ENCODE data around the gene MED8. TPM values are rescaled to one million over a fixed set of nuclear protein-coding genes. Genes with fewer than 3 reads are reported as not detected.

The MED8 gene
- total and polyA plus RNA-seq, 2 donors from 2014 or later: 36.5 to 44.3 TPM

DNA sequence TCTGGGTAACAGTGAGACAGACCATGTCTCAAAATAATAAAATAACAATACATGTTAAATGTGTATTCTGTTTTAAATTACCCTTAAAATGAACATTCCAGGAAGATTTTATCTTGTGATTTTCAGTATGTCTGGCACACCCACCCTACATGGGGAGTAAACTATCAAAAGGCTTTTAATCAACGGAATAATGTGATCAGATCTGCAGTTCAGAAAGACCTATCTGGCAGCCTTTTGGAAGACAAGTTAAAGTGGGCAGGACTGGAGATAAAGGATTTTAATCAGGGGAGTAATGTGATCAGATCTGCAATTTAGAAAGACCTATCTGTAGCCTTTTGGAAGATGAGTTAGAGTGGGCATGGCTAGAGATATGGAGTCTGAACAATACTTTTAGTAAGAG lies 10.1 kb downstream of the MED8 start:
- DNase-seq (no peak), FAIRE-seq (no peak)
- Histone ChIP-seq H3K9me3 (ENCODE audit: control insufficient read depth in 2 of 3, insufficient read depth in 1 of 3, low read length in 3 of 3) (no peaks in the 10 kb centered on the region), H3K27me3 (ENCODE audit: control insufficient read depth, insufficient read depth, low read length) (no peaks in the 10 kb centered on the region), H3K27ac (ENCODE audit: low read depth in 2 of 2, low read length in 2 of 2) (no peak overlapping the region), H3K36me3 (ENCODE audit: control insufficient read depth in 2 of 3, insufficient read depth in 3 of 3, low read length in 3 of 3) (peaks cover 0 to 25% (median 18%) of the 10 kb centered on the region in 3 donors), H3K4me1 (ENCODE audit: control insufficient read depth in 2 of 3, insufficient read depth in 2 of 3, low read depth in 1 of 3, low read length in 3 of 3) (no peaks in the 10 kb centered on the region), H3K9ac (ENCODE audit: low read length in 3 of 3) (no peak overlapping the region), H3K4me3 (ENCODE audit: low read length in 3 of 3) (no peak overlapping the region)
- intact Hi-C loops (cut with DNase I): no loop called here
- TF ChIP-seq, protein P1, sequence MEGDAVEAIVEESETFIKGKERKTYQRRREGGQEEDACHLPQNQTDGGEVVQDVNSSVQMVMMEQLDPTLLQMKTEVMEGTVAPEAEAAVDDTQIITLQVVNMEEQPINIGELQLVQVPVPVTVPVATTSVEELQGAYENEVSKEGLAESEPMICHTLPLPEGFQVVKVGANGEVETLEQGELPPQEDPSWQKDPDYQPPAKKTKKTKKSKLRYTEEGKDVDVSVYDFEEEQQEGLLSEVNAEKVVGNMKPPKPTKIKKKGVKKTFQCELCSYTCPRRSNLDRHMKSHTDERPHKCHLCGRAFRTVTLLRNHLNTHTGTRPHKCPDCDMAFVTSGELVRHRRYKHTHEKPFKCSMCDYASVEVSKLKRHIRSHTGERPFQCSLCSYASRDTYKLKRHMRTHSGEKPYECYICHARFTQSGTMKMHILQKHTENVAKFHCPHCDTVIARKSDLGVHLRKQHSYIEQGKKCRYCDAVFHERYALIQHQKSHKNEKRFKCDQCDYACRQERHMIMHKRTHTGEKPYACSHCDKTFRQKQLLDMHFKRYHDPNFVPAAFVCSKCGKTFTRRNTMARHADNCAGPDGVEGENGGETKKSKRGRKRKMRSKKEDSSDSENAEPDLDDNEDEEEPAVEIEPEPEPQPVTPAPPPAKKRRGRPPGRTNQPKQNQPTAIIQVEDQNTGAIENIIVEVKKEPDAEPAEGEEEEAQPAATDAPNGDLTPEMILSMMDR (IDR thresholded peaks at IDR 0.05; ENCODE audit: borderline replicate concordance, extremely low read depth, insufficient read depth): no peak

DNA sequence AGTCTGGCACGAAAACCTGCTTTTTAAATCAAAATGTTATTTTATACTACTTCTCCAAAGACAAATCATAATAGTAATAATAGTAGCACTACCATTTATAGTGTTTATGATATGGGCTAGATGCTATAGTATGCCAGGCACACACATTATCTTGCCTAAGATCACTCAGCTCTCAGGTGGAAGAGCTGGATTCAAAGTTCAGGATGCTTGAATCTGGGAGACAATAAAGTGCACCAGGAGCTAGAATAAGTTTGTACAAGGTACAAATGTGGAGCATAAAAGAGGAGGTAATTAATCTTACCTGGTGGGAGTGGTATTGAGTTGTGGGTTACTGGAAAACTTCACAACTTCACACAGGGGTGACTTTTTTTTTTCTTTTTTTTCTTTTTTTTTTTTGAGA lies 11.8 kb downstream of the MED8 start:
- Histone ChIP-seq H3K9ac (ENCODE audit: low read length in 3 of 3) (no peak overlapping the region), H3K36me3 (ENCODE audit: control insufficient read depth in 2 of 3, insufficient read depth in 3 of 3, low read length in 3 of 3) (peaks cover 0 to 11% (median 1%) of the 10 kb centered on the region in 3 donors), H3K4me3 (ENCODE audit: low read length in 3 of 3) (no peak overlapping the region), H3K4me1 (ENCODE audit: control insufficient read depth in 2 of 3, insufficient read depth in 2 of 3, low read depth in 1 of 3, low read length in 3 of 3) (peaks cover 0 to 4% (median 0%) of the 10 kb centered on the region in 3 donors), H3K9me3 (ENCODE audit: control insufficient read depth in 2 of 3, insufficient read depth in 1 of 3, low read length in 3 of 3) (no peaks in the 10 kb centered on the region), H3K27ac (ENCODE audit: low read depth in 2 of 2, low read length in 2 of 2) (no peak overlapping the region), H3K27me3 (ENCODE audit: control insufficient read depth, insufficient read depth, low read length) (no peaks in the 10 kb centered on the region)
- FAIRE-seq (no peak), DNase-seq (no peak)
- TF ChIP-seq, protein P1 (IDR thresholded peaks at IDR 0.05; ENCODE audit: borderline replicate concordance, extremely low read depth, insufficient read depth): no peak
- intact Hi-C loops (cut with DNase I): no loop called here

DNA sequence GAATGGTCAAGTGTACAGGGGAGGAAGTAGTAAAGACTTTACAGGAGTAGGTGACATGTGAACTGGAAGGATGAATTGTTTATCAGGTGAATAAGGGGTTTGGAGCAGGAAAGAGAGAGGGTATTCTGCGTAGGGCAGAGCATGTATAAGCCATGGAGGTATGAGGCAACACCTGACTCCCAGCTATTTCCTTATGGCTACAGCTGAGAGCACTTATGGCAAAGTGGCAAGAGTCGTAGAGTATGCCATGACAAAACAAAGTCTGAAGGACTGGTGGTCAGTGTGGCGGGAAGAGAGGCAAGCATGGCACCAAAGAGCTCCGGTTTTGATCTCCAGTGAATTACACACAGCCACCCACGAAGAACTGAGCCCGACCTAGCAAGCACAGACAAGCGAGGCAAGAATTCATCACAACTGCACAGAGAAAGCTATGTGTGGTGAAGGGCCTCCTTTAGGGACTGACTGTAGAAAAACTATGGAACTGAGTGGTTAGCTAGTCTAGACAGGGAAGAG lies 12.8 kb downstream of the MED8 start:
- no peaks in the 10 kb centered on the region for H3K9me3 ChIP-seq (ENCODE audit: control insufficient read depth in 2 of 3, insufficient read depth in 1 of 3, low read length in 3 of 3)
- intact Hi-C loops (cut with DNase I): no loop called here
- FAIRE-seq (no peak), DNase-seq (no peak)
- no peak overlapping the region for H3K4me3 ChIP-seq (ENCODE audit: low read length in 3 of 3)
- H3K9ac ChIP-seq (ENCODE audit: low read length in 3 of 3): no peak overlapping the region
- peaks cover 0 to 5% (median 0%) of the 10 kb centered on the region in 3 donors for H3K36me3 ChIP-seq (ENCODE audit: control insufficient read depth in 2 of 3, insufficient read depth in 3 of 3, low read length in 3 of 3)
- no peaks in the 10 kb centered on the region for H3K27me3 ChIP-seq (ENCODE audit: control insufficient read depth, insufficient read depth, low read length)
- H3K27ac ChIP-seq (ENCODE audit: low read depth in 2 of 2, low read length in 2 of 2): no peak overlapping the region
- H3K4me1 ChIP-seq (ENCODE audit: control insufficient read depth in 2 of 3, insufficient read depth in 2 of 3, low read depth in 1 of 3, low read length in 3 of 3): peaks cover 0 to 8% (median 0%) of the 10 kb centered on the region in 3 donors
- TF ChIP-seq, protein P1 (IDR thresholded peaks at IDR 0.05; ENCODE audit: borderline replicate concordance, extremely low read depth, insufficient read depth): no peak
